ENCODE results near the gene VAT1L. TPM values are rescaled to one million over a fixed set of nuclear protein-coding genes. Genes with fewer than 3 reads are reported as not detected.
A peak's percentile ranks its signal among the peaks of the same experiment; 100 is the strongest.

Gene VAT1L
- total and polyA plus RNA-seq, 8 donors = 0.32 to 10.7 (median 1.3) TPM

GRCh38 chr16:77972062-77972392 lies 183.7 kb downstream of the VAT1L start:
- intact Hi-C loops (cut with DNase I) = loop anchor here in 1 of 3 donors (5.0 kb wide), 1 partner anchor 295 kb away; no protein-coding TSS in a partner anchor
- no peak overlapping the region for H3K4me3 ChIP-seq
- DNase-seq (no peak), FAIRE-seq (no peak), ATAC-seq (no peak)
- H3K27me3 ChIP-seq = peaks cover 0 to 6% (median 0%) of the 10 kb centered on the region in 4 donors
- no peak overlapping the region for H3K27ac ChIP-seq
- no peaks in the 10 kb centered on the region for H3K9me3 ChIP-seq
- H3K36me3 ChIP-seq = no peaks in the 10 kb centered on the region
- WGBS, 2 donors = 35 to 50% methylated on average over 1 of the region's 1 CpG
- no peak for TF ChIP-seq CTCF (IDR thresholded peaks at IDR 0.05)
- no peaks in the 10 kb centered on the region for H3K4me1 ChIP-seq

GRCh38 chr16:77974883-77975282 lies 186.5 kb downstream of the VAT1L start:
- Histone ChIP-seq H3K27me3 (no peaks in the 10 kb centered on the region), H3K36me3 (no peaks in the 10 kb centered on the region), H3K9me3 (no peaks in the 10 kb centered on the region), H3K4me3 (no peak overlapping the region), H3K27ac (no peak overlapping the region), H3K4me1 (no peaks in the 10 kb centered on the region)
- TF ChIP-seq CTCF (IDR thresholded peaks at IDR 0.05) = no peak
- WGBS, 2 donors = 67 to 74% methylated on average over 5 of the region's 5 CpGs
- DNase-seq (peak in 1 of 6 donors; percentile 2), FAIRE-seq (no peak), ATAC-seq (peak in 1 of 4 donors; percentile 22)
- intact Hi-C loops (cut with DNase I) = loop anchor here in 1 of 3 donors (5.0 kb wide), 1 partner anchor 298 kb away; no protein-coding TSS in a partner anchor

- intact Hi-C loops (cut with DNase I) = no loop called here
Observed at GRCh38 chr16:77975942-77976341, 187.6 kb downstream of the VAT1L start.

GRCh38 chr16:77977339-77977738 lies 189.0 kb downstream of the VAT1L start:
- intact Hi-C loops (cut with DNase I) = no loop called here
- ATAC-seq = no peak
- Histone ChIP-seq H3K4me1 (no peaks in the 10 kb centered on the region), H3K27ac (no peak overlapping the region), H3K9me3 (no peaks in the 10 kb centered on the region), H3K36me3 (no peaks in the 10 kb centered on the region), H3K4me3 (no peak overlapping the region), H3K27me3 (no peaks in the 10 kb centered on the region)
- DNase-seq = no peak
- 50 to 62% methylated on average over 5 of the region's 5 CpGs for WGBS, 2 donors
- TF ChIP-seq CTCF (IDR thresholded peaks at IDR 0.05) = no peak
- FAIRE-seq = no peak

More at GRCh38 chr16:77975942-77976341, 187.6 kb downstream of the VAT1L start:
- ATAC-seq (no peak), DNase-seq (no peak), FAIRE-seq (no peak)
- WGBS, 2 donors = 36 to 47% methylated on average over 3 of the region's 3 CpGs
- Histone ChIP-seq H3K4me1 (no peaks in the 10 kb centered on the region), H3K36me3 (no peaks in the 10 kb centered on the region), H3K4me3 (no peak overlapping the region), H3K27me3 (no peaks in the 10 kb centered on the region), H3K27ac (no peak overlapping the region), H3K9me3 (no peaks in the 10 kb centered on the region)
- no peak for TF ChIP-seq CTCF (IDR thresholded peaks at IDR 0.05)

GRCh38 chr16:77985111-77985510 lies 196.7 kb downstream of the VAT1L start:
- H3K4me1 ChIP-seq = no peaks in the 10 kb centered on the region
- H3K9me3 ChIP-seq = no peaks in the 10 kb centered on the region
- no peaks in the 10 kb centered on the region for H3K27me3 ChIP-seq
- DNase-seq (no peak), FAIRE-seq (no peak), ATAC-seq (no peak)
- TF ChIP-seq CTCF (IDR thresholded peaks at IDR 0.05) = no peak
- no peak overlapping the region for H3K4me3 ChIP-seq
- H3K36me3 ChIP-seq = no peaks in the 10 kb centered on the region
- WGBS, 2 donors = 78% methylated on average over 3 of the region's 3 CpGs
- intact Hi-C loops (cut with DNase I) = no loop called here
- no peak overlapping the region for H3K27ac ChIP-seq

Data from pancreas (tissue), 10 donors.